ENCODE results near the gene PIK3R3. TPM values are rescaled to one million over a fixed set of nuclear protein-coding genes. Genes with fewer than 3 reads are reported as not detected.

PIK3R3 gene
- total RNA-seq, 2 donors from 2014 or later, result 18.4 to 19.0 TPM

DNA sequence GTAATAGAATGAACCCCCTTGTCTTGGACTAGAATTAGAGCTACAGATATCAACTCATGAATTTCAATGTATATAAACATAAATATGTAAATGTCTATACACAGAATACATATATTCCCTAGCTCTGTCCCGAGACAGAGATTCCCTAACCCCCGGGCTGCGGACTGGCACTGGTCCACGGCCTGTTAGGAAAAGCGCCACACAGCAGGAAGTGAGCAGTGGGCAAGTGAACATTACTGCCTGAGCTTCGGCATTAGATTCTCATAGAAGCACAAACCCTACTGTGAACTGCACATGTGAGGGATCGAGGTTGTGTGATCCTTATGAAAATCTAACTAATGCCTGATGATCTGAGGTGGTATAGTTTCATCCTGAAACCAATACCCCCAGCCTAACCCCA is 51.2 kb downstream of the PIK3R3 start:
- Histone ChIP-seq H3K36me3 (ENCODE audit: control insufficient read depth, insufficient read depth, low read length) (peaks cover 7% of the 10 kb centered on the region), H3K4me3 (ENCODE audit: low read length) (no peak overlapping the region), H3K27ac (ENCODE audit: low read depth, low read length) (no peak overlapping the region), H3K9ac (ENCODE audit: extremely low read depth, low read length, poor library complexity, severe bottlenecking) (no peak overlapping the region), H3K4me1 (ENCODE audit: control insufficient read depth, insufficient read depth, low read length) (no peaks in the 10 kb centered on the region), H3K27me3 (ENCODE audit: control insufficient read depth, insufficient read depth, low read length, poor library complexity, severe bottlenecking) (no peaks in the 10 kb centered on the region), H3K9me3 (ENCODE audit: control insufficient read depth, low read length) (no peaks in the 10 kb centered on the region)
- WGBS, 2 experiments (ENCODE audit: insufficient coverage in 1 of 2, insufficient read length in 1 of 2), result 98% methylated on average over 5 to 7 of the region's 7 CpGs
- H3K4me1 Mint-ChIP-seq, result no peaks in the 10 kb centered on the region
- H3K9me3 Mint-ChIP-seq, result no peaks in the 10 kb centered on the region
- H3K4me3 Mint-ChIP-seq, result no peak overlapping the region
- no peak overlapping the region for H3K27ac Mint-ChIP-seq
- peaks cover 4% of the 10 kb centered on the region for H3K36me3 Mint-ChIP-seq (ENCODE audit: low read depth)
- no peaks in the 10 kb centered on the region for H3K27me3 Mint-ChIP-seq (ENCODE audit: insufficient read depth)
- TF ChIP-seq CTCF (conservative IDR thresholded peaks at IDR 0.05), result no peak
- no peak for DNase-seq

GRCh38 chr1:46080257-46080656 is 52.2 kb downstream of the PIK3R3 start:
- Mint-ChIP-seq H3K27ac (no peak overlapping the region), H3K9me3 (no peaks in the 10 kb centered on the region), H3K4me3 (no peak overlapping the region), H3K36me3 (ENCODE audit: low read depth) (peaks cover 12% of the 10 kb centered on the region), H3K27me3 (ENCODE audit: insufficient read depth) (no peaks in the 10 kb centered on the region), H3K4me1 (no peaks in the 10 kb centered on the region)
- Histone ChIP-seq H3K9ac (ENCODE audit: extremely low read depth, low read length, poor library complexity, severe bottlenecking) (no peak overlapping the region), H3K36me3 (ENCODE audit: control insufficient read depth, insufficient read depth, low read length) (peaks cover 17% of the 10 kb centered on the region), H3K4me3 (ENCODE audit: low read length) (no peak overlapping the region), H3K4me1 (ENCODE audit: control insufficient read depth, insufficient read depth, low read length) (no peaks in the 10 kb centered on the region), H3K27me3 (ENCODE audit: control insufficient read depth, insufficient read depth, low read length, poor library complexity, severe bottlenecking) (no peaks in the 10 kb centered on the region), H3K27ac (ENCODE audit: low read depth, low read length) (no peak overlapping the region), H3K9me3 (ENCODE audit: control insufficient read depth, low read length) (no peaks in the 10 kb centered on the region)
- no peak for TF ChIP-seq CTCF (conservative IDR thresholded peaks at IDR 0.05)
- no peak for DNase-seq
- WGBS, 2 experiments (ENCODE audit: insufficient coverage in 1 of 2, insufficient read length in 1 of 2), result 88% methylated on average over 3 of the region's 3 CpGs; no CpG with 5 or more reads in 1 of the 2 experiments

- Mint-ChIP-seq H3K27ac (no peak overlapping the region), H3K36me3 (ENCODE audit: low read depth) (peaks cover 20% of the 10 kb centered on the region), H3K4me1 (peaks cover 5% of the 10 kb centered on the region), H3K4me3 (no peak overlapping the region), H3K27me3 (ENCODE audit: insufficient read depth) (no peaks in the 10 kb centered on the region), H3K9me3 (no peaks in the 10 kb centered on the region)
- Histone ChIP-seq H3K4me3 (ENCODE audit: low read length) (no peak overlapping the region), H3K36me3 (ENCODE audit: control insufficient read depth, insufficient read depth, low read length) (peaks cover 23% of the 10 kb centered on the region), H3K9me3 (ENCODE audit: control insufficient read depth, low read length) (no peaks in the 10 kb centered on the region), H3K27me3 (ENCODE audit: control insufficient read depth, insufficient read depth, low read length, poor library complexity, severe bottlenecking) (no peaks in the 10 kb centered on the region), H3K27ac (ENCODE audit: low read depth, low read length) (no peak overlapping the region), H3K4me1 (ENCODE audit: control insufficient read depth, insufficient read depth, low read length) (no peaks in the 10 kb centered on the region), H3K9ac (ENCODE audit: extremely low read depth, low read length, poor library complexity, severe bottlenecking) (no peak overlapping the region)
- WGBS, 2 experiments (ENCODE audit: insufficient coverage in 1 of 2, insufficient read length in 1 of 2), result 96 to 98% methylated on average over 4 of the region's 4 CpGs
- DNase-seq, result no peak
- TF ChIP-seq CTCF (conservative IDR thresholded peaks at IDR 0.05), result no peak
These were observed 54.8 kb downstream of the PIK3R3 start for GRCh38 chr1:46077644-46078043.
